GM18517 (cell line): ENCODE measurements around the gene METTL25B.

ENCODE experiments used
- ATAC-seq: cut with Tn5 transposase; IDR thresholded peaks from one replicate; pipeline ENCODE4 v1.9.1; 2021; ENCODE audit warnings: mild to moderate bottlenecking, moderate library complexity; ENCODE audit not compliant: unreplicated experiment

METTL25B gene

DNA sequence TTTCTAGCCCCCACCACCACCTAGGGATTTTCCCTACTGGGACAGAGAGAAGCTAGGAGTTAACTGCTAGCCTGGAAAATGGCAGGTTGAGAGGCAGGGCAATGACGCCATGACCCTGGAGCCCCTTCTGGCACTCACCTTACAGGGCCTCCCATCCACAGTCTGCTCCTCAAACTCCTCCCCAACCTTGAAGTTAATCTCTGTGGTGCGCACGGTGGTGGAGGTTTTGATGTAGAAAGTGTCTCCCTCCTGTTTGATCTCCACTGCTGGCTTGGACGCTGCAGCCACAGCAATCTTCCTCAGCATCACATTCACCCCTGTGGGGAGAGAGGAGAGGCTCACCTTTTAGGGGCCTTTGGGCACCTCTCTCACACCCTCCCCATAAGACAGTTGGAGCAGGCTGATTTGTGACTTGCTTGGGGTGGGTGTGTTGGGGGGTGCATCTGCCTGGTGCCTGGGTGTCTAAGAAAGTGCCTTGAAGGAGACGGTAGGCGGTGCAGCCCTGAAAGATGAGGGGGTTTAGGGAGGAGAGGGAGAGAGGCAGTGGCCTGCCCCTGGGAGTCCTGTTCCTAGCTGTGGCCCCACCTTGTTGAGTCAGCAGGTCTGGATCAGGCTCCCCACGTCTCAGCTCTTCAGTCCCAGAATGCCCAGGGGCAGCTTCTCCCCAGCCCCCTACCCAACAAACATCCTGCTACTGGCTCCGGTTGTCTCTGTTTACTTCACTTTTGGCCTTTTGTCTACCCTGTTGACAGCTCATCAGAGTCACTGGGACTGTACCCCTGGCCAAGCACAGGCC is 27.3 kb upstream of the METTL25B start:
- ATAC-seq: no peak

GRCh38 chr1:156703336-156703735 is 24.9 kb upstream of the METTL25B start:
- ATAC-seq: no peak

DNA sequence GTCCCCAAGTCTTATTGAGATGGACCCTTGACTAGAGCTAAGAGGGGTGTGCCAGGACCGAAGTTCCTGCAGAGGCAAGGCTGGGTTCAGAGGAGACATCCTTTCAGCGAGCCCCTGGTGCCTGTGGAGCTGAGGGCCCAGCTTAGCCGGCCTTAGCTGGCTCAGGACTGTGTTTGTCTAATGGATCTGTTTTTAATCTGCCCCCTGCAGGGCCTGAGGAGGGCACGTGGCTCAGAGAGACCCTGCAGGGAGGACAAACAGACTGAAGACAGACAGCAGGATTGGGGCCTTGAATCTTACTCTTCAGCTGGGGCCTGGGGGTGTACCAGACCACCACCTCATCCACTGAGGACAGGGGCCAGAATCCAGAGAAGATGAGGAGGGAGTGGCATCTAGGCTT is 24.5 kb upstream of the METTL25B start:
- no peak for ATAC-seq

GRCh38 chr1:156704166-156704711 is 24.0 kb upstream of the METTL25B start:
- ATAC-seq: no peak

DNA sequence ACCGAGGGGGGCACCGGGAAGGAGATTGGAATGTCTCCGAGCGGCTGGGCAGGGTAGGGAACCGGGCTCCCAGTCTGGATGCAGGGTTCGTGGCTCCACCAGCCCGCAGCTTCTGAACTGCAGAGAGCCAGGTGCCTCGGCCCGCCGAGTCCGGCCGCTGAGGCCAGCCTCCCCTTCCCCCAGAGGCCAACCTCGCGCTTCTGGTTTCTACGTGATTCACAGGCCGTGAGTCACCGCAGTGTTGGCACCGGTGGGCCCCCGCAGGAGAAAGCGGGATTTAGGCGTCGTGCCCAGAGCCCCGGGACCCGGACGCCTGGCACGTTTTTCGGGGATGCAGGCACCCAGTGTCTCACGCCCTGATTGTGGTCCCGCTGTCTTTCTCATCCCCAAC is 23.3 kb upstream of the METTL25B start:
- no peak for ATAC-seq

DNA sequence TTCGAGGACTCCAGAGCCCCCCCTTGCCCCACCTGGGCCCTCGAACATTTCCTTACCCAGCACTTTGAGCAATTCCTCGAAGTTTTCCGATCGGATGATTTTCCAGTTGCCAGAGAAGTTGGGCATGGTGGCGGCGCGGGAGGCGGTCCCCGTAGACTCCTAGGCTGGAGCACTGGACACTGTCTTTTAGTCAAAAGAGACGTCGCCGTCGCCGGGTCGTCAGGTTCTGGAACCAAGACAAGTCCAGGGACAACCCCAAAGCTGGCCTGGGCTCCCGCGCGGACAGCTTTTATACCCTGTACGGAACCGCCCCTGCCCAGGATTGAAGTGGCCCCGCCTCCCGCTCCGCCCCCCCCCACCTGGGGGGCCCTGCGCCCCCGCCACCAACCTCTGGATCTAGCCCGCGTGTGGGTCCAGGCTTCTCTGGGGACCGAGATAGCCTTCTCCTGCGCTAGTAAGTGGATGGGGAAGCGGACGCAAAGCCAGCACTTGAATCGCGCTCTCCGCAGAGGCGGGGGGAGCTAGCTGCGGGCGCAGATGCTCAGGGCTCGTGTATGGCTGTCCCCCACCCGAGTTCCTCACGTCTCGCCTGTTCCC is 22.9 kb upstream of the METTL25B start, which contains the start of gene CRABP2:
Gene CRABP2 (minus strand): TSS at position 263 of the 597 bp plus-strand sequence. CDS start 137 bp downstream, at position 126.
- ATAC-seq: no peak

GRCh38 chr1:156705918-156706656 is 22.2 kb upstream of the METTL25B start:
- no peak for ATAC-seq

- ATAC-seq: no peak
Observed at GRCh38 chr1:156706657-156707416, 21.4 kb upstream of the METTL25B start.

DNA sequence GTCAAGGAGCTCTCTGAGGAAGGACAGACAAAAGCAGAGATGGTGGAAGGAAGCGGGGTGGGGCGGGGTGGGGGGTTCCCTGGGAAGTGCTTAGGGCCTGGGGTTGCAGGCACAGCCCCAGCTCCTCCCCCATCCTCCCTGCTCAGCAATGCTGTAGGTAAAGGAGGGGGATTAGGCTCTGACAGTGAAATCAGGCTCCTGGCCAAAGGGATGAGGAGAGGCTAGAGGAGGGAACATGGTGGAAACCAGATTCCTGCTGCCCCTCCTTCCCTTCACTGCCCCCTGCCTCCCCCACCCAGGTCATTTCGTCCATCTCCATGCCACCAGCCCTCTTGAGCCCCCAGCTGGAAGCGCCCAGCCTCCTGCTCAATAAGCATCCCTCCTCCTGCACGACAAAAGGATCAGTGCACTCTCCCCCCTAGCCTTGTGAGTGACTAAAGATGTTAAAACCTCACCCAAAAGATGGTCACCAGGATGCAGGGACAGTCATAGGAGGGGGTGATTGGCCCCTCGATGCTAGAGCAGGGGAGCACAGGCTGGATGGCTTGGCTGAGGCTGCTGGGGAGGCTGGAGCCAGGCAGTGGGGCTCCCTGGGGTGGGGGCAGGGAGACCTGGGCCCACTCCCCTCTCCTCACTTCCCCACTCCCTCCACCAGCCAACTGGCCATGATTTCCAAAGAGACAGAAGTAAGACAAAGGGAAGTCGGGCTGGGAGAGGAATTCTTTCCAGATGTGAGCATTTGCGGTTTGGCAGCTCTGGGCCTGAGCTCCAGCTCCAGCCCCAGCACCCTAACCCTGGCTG is 20.7 kb upstream of the METTL25B start:
- ATAC-seq: no peak

- no peak for ATAC-seq
Observed at GRCh38 chr1:156708218-156708661, 20.0 kb upstream of the METTL25B start.

- ATAC-seq: no peak
Observed at GRCh38 chr1:156709031-156709430, 19.2 kb upstream of the METTL25B start.

DNA sequence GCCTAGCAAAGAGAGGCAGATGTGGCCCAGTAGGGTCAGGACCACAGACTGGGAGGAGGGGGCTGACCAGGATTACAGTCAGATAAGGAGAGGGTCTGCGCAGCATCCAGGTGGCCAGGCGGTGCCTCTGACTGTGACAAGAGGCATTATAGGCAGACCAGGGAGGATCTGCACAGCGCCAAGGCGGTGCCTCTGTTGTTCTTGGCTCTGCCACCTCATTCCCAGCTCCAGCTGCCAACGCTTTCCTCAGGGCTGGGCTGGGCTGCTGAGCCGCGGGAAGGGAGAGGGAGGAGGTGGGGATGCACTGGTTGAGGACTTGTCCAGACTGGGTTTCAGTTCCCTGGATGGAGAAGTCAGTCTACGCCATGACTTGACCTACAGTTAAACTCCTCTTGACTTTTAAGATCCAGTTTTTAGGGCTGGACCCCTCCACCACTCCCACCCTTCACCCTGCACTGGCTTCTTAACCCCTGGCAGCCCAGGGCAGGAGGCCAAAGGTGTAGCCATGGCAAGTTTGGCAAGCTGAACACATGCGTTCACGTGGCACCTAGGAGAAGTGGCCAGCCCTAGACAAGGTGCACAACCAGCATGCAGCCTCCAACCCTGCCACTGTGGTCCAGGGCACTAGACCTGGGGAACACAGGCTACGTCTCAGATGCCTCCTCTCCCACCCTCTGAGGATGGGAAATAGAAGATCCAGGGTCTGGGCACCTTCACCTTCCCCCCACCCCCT is 18.3 kb upstream of the METTL25B start:
- ATAC-seq: no peak

DNA sequence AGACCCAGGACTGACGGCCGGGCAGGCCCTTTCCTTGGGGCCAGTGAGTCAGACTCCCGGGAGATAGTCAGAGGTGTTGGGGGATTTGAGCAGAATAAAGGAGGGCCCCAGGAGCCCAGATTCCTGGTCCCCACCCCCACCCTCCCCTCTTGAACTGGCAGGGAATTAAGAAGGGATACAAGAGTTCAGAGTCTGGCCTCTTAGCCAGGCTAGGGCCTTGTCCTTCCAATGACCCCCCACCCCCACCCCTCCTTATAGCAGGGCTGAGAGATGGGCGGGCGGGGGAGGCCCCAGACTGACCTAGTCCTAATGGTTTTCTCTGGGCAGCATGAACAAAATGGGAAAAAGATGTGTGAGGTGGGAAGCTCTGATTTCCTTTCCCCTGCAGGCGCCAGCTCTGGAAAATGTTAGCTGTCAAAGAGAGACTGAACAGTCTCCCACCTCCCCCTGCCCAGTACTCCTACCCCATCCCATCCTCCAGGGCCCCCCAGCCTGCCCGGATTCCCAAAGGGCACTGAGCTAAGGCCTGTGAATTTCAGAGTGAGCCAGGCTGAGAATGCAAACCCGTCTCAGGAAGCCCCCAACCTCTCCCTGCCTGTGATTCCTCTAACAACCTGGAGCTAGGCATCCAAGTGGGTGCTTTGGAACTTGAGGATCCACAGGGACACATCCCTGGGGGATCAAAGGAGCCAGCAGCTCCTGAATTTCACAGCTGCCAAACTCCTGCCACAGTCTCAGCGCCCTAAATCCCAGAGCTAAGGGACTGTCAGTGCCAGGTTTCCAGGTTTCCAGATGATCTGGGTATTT is 17.1 kb upstream of the METTL25B start:
- ATAC-seq: no peak

DNA sequence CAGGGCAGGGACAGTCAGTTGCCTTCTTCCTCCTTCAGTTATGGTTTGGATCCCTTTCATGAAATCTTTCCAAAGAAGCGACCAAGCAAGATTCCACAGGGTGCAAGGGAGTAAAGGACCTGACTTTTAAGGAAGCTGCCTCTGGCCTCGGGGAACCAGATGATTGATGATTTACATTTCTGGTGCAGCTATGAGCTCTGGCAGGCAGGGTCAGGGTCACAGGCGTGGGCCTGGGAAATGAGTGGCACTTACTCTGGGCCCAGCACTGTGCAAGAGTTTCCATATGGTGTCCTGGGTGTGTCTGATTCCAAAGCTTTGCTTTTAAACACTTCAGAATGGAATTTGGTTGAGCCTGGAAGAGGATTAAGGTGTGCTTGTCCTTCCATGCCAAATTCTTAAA is 15.6 kb upstream of the METTL25B start:
- no peak for ATAC-seq

DNA sequence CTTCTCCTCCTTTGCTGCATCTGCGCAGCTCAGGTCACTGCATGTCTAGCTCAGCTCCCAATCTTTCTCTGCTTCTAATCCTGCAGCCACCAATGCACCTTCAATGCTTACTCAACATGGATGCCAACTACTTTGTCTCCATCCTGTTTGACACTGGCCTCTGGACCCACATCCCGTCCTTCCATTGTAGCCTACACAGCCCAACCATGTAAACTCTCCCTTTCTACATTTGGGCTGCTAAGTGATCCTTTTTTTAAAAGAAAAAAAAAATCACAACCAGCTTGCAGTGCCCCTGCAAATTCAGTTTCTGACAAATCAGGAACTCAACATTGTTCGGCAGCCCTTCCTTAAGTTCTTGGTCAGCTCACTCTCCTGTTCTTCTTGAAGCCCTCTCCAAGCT is 13.4 kb upstream of the METTL25B start:
- ATAC-seq: no peak

GRCh38 chr1:156717351-156717750 is 10.9 kb upstream of the METTL25B start:
- no peak for ATAC-seq

DNA sequence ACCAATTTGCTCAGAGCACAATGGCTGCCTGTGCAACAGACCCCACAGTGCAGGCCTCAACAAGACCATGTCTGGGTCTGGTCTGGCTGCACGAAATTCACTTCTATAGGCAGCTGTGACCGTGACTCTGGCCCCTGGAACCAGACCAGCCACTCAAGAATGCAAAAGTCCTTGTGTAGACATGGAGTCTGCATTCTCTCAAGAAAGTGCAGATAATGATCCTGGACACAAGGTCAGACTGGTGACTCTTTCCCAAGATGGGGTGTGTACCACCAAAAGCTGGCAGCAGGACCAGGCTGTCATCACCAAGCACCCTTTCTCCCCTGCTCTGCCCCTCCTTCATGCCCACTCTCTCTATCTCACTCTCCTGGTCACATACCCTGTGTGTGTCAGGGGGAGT is 7.1 kb upstream of the METTL25B start:
- no peak for ATAC-seq

GRCh38 chr1:156721535-156721934 is 6.7 kb upstream of the METTL25B start:
- ATAC-seq: no peak
